GM12865 (cell line): ENCODE results near the gene FXYD5.
"Not testable (repeated sequence)": the region's sequence is repeated elsewhere in the genome, so short reads cannot be mapped to it uniquely, and the experiment has no call there.

Experiments used
- DNase-seq: peaks from one replicate; pipeline ENCODE4 v3.0.0; 2010; ENCODE audit warnings: low read depth
- H3K4me3 ChIP-seq: 2 replicates; pipeline ENCODE4 v1.5.1; 2011; ENCODE audit warnings: mild to moderate bottlenecking, low read depth, low read length, control low read depth
- TF ChIP-seq, protein P1 (sequence below): IDR thresholded peaks from 2 replicates; pipeline ENCODE4 v1.5.1; 2011; ENCODE audit warnings: low read length, control low read depth, low read depth, inconsistent platforms; ENCODE audit not compliant: insufficient read depth; ENCODE audit errors: missing control alignments

The FXYD5 gene

DNA sequence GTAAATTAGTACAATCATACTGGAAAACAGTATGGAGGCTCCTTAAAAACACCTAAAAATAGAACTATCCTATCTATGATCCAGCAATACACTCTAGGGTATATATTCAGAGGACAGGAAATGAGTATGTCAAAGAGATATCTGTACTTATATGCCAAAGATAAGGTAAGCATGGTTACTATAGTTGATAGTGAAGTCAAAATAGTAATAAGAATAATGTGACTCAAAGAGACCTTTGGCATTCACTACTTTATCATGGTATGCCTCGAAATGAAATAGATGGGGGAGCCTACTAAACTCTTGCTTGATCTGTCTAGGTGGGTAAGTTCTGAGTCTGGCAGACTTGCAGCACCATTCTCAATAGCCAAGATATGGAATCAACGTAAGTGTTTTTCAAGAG, 30.3 kb downstream of the FXYD5 start:
- DNase-seq = no peak
- no peak overlapping the region for H3K4me3 ChIP-seq
- TF ChIP-seq, protein P1, sequence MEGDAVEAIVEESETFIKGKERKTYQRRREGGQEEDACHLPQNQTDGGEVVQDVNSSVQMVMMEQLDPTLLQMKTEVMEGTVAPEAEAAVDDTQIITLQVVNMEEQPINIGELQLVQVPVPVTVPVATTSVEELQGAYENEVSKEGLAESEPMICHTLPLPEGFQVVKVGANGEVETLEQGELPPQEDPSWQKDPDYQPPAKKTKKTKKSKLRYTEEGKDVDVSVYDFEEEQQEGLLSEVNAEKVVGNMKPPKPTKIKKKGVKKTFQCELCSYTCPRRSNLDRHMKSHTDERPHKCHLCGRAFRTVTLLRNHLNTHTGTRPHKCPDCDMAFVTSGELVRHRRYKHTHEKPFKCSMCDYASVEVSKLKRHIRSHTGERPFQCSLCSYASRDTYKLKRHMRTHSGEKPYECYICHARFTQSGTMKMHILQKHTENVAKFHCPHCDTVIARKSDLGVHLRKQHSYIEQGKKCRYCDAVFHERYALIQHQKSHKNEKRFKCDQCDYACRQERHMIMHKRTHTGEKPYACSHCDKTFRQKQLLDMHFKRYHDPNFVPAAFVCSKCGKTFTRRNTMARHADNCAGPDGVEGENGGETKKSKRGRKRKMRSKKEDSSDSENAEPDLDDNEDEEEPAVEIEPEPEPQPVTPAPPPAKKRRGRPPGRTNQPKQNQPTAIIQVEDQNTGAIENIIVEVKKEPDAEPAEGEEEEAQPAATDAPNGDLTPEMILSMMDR = no peak

DNA sequence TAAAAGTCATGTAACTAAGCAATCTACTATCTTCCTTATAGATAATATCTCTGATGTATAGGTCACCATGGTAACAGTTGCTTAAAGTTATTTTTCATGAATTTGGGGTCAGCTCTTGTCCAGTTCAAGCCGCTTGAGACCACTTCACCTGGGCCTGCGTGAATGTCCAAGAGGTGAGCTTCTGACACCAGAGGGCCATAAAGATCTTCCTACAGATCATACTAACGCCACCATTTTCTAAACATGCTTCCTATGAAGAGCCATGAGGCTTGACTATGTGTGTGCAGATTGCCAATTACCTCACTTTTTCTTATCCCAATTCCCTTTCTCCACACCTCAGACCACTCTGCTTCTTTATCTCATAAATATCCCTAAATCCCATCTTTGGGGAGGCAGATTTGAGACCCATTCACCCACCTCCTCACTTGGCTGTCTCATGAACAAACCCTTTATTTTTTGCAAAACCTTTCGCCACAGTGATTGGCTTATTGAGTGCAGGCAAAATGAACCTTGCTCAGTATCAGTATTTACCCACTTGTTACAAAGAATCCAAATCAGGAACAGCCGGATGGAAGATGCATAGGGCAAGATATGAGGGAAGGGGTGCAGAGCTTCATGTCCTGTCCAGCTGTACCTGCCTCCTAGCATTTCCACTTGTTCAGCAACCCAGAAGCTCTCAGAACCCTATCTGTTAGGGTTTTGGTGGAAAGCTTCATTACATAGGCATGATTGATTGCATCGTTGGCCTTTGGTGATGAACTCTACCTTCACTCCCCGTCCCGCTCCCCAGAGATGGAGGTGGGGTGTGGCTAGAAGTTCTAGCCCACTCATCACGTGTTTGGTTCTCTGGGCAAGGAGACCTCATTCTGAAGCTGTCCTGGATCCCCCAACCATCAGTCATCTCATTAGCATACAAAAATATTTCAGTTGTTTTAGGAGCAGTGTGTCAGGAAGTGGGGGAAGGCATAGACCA, 39.8 kb downstream of the FXYD5 start:
- H3K4me3 ChIP-seq = no peak overlapping the region
- TF ChIP-seq, protein P1 = peak; percentile 12
- DNase-seq = no peak

DNA sequence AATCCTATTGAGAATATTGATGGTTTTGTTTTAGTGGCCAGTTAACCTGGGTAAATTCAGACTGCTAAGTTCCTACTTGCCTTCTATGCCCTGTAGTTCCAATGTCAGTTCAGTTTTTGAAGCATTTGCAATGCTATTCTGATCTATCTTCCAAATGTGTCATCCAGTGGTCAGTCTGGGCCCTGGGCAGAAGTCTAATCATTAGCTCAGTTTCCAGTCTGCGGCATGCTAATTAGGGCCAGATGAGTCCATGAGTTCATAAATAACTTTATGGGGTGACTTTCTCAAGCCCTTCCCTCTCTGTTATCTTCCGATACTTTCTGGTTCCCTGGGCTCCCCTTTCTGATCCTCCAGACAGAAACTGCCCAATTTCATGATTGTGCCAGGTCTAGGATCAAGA, 41.3 kb downstream of the FXYD5 start:
- no peak for DNase-seq
- TF ChIP-seq, protein P1 = no peak
- no peak overlapping the region for H3K4me3 ChIP-seq

DNA sequence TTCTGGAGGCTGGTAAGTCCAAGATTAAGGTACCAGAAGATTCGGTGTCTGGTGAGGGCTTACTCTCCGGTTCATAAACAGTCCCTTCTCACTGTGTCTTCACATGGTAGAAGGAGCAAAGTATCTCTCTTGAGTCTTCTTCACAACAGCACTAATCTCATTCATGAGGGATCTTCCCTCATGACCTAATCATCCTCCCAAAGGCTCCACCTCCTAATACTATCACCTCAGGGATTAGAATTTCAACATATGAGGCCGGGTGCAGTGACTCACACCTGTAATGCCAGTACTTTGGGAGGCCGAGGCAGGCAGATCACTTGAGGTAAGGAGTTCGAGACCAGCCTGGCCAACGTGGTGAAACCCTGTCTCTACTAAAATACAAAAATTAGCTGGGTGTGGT, 42.3 kb downstream of the FXYD5 start:
- DNase-seq, H3K4me3 ChIP-seq: not testable (repeated sequence)

DNA sequence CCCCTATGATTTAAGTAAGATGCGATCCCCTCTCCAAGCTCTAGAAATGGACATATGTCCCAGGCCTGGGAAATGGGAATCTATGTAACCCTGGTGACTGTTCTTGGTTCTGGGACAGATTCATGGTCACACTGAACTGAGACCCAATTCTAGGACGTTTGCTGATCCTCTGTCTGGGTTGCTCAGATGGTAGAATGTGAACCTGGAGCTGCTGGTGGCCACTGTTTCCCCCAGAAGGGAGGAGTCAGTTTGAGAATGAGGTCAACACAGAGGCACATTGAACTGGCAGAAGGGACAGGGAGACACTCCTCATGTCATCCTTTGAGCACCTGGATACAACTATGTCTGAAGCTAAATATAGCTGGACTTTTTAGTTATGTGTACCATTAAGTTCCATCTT, 44.9 kb downstream of the FXYD5 start:
- H3K4me3 ChIP-seq = no peak overlapping the region
- DNase-seq = no peak
- TF ChIP-seq, protein P1 = no peak

DNA sequence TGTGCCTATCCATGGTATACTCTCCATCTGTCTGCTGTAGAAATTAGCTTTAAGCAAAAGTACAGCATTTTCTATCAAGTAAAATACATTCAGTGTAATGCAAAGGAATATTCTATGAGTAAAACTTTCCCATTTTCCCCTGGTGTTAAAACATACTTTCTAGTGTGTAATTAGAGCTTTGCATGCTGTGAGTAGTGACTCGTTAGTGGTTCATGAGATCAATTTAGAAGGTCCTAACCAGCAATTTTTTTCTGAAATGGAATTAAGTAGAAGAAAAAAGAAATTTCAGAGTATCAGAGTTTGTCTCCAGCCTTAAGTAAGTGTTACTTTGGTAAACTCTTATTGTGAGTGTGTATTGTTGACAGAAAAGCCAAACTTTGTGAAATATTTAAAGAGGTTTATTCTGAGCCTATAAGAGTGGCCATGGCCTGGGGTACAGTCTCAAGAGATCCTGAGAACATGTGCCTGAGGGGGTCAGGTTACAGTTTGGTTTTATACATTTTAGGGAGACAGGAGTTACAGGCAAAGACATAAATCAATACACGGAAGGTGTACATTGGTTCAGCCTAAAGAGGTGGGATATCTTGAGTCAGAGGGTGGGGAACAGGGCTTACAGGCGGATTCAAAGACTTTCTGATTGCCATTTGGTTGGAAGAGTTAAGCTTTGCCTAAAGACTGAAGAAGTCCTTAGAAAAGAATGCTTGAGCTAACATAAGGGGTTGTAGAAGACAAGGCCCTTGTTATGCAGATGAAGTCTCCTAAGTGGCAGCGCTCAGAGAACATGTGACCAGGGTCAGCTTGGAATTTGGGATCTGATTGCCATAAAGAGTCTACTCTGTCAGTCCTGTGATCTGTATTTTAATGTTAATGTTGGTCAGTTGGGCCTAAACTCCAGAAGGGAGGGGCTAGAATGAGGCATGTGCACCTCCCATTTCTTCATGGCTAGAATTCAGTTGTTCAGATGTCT, 48.5 kb downstream of the FXYD5 start:
- H3K4me3 ChIP-seq = no peak overlapping the region
- TF ChIP-seq, protein P1 = no peak
- no peak for DNase-seq
